Muscle of leg (tissue), 11 donors: ENCODE data around the gene C13orf46. TPM values are rescaled to one million over a fixed set of nuclear protein-coding genes. Genes with fewer than 3 reads are reported as not detected.
A peak's percentile ranks its signal among the peaks of the same experiment; 100 is the strongest.

Experiments used
- DNase-seq: peaks from one replicate; pipeline ENCODE4 v3.0.0; 2013
- H3K27ac ChIP-seq: one replicate; pipeline ENCODE4 v1.5.1; 2013; ENCODE audit warnings: mild to moderate bottlenecking, low read length, control low read depth
- H3K27me3 ChIP-seq: one replicate; pipeline ENCODE4 v1.6.1; 2013; ENCODE audit warnings: low read length; ENCODE audit not compliant: control insufficient read depth, insufficient read depth
- H3K36me3 ChIP-seq: one replicate; pipeline ENCODE4 v1.6.1; 2013; ENCODE audit warnings: low read length; ENCODE audit not compliant: control insufficient read depth, insufficient read depth
- H3K4me1 ChIP-seq: one replicate; pipeline ENCODE4 v1.6.1; 2013; ENCODE audit warnings: low read length; ENCODE audit not compliant: control insufficient read depth, insufficient read depth
- H3K4me3 ChIP-seq: one replicate; pipeline ENCODE4 v1.5.1; 2013; ENCODE audit warnings: low read length, control low read depth
- H3K9me3 ChIP-seq: replicated peaks from 2 replicates; pipeline ENCODE4 v1.6.1; 2013; ENCODE audit warnings: low read depth, low read length; ENCODE audit not compliant: control insufficient read depth
- WGBS: methylation state at CpG from one replicate; pipeline ENCODE4 v1.1.5; 2013; ENCODE audit warnings: missing lambda C conversion rate; ENCODE audit not compliant: insufficient coverage; 5-methylcytosine and 5-hydroxymethylcytosine counted together
- polyA plus RNA-seq, 8 donors: library from polyadenylated mRNA; unstranded; fragments of 120-200 nt; gene quantifications; one replicate each; pipeline versions ENCODE4 v1.2.1 to v1.2.3, GENCODE V29; 2013; ENCODE audit warnings: inconsistent platforms in 1 of 8, low replicate concordance in 1 of 8; ENCODE audit not compliant: insufficient read length in 8 of 8, insufficient read depth in 1 of 8
- total RNA-seq: library from RNA; stranded (reverse); fragments of 120-200 nt; gene quantifications from one replicate; pipeline ENCODE4 v1.2.4, GENCODE V29; 2013

The C13orf46 gene
- total and polyA plus RNA-seq, 9 donors = 0.09 to 0.56 (median 0.28) TPM

DNA sequence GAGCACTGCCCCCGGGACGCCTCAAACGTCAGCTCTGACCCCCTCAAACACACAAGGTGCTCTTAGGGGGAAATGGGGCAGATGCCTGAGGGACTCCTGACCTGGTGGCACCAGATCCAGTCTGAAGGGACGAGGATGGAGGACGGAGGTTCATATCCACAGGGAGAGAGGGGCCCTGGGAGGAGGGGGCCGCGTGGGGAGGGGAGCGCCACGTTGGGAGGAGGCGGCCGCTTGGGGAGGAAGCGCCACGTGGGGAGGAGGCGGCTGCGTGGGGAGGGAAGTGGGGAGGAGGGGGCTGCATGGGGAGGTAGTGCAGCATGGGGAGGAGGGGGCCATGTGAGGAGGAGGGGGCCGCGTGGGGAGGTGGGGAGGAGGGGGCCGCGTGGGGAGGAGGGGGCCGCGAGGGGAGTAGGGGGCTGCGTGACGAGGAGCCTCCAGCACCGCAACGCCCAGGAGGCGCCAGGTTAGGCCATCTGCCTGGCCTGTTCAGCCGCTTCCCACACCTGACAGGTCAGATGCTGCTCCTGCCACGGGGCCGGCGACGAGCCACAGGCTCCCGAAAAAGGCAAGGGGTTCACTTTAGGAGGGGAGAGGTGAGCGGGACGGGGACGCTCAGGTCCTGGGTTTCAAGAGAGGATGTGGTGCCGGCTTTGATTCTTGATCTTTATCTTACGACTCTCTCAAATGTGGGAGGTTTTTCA, 36.7 kb upstream of the C13orf46 start:
- 92% methylated on average over 19 of the region's 37 CpGs for WGBS

DNA sequence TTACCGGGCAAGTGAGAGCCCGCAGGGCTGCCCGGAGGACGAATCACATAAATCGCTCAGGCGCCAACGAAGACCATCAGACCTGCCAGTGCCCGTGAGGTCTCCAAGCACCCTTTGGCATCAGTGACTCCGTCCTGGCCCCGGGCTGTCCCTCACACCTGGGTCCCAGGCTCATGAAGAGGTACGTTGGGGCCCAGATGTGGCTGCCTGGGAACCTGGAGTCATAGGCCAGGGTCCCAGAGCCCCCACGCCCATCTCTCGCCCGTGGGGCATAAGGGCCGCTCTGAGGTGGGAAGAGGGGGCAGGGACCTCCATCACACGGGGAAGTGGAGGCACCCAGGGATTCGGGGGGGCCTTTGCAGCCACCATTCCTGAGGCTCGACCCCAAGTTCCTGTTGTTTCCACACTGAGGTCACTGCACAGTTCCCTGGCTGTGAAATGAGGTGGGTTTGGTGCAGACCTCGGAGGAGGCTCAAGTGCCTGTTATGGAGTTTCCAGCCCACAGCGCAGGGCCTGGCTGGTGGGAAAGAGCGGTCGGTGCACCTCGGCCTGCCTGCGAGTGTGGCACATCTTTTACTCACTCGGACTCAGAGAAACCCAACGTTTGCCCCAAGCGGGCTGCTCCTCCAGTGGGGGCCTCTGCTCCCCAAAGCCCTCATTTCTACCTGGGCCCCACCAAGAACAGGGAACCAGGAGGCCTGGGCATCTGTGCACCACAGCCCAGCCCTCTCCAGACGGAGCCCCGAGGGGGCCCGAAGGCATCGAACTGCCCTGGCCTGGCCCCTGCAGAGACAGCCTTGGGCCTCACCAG, 35.9 kb upstream of the C13orf46 start:
- H3K27ac ChIP-seq = no peak overlapping the region
- peaks cover 53% of the 10 kb centered on the region for H3K36me3 ChIP-seq
- H3K27me3 ChIP-seq = no peaks in the 10 kb centered on the region
- no peak overlapping the region for H3K4me3 ChIP-seq
- no peaks in the 10 kb centered on the region for H3K4me1 ChIP-seq
- H3K9me3 ChIP-seq = no peaks in the 10 kb centered on the region
- no peak for DNase-seq
- 92% methylated on average over 25 of the region's 31 CpGs for WGBS

More for the DNA sequence above, 36.7 kb upstream of the C13orf46 start:
- Histone ChIP-seq H3K9me3 (no peaks in the 10 kb centered on the region), H3K27ac (no peak overlapping the region), H3K4me1 (no peaks in the 10 kb centered on the region), H3K27me3 (no peaks in the 10 kb centered on the region), H3K4me3 (no peak overlapping the region), H3K36me3 (peaks cover 60% of the 10 kb centered on the region)
- DNase-seq = no peak

DNA sequence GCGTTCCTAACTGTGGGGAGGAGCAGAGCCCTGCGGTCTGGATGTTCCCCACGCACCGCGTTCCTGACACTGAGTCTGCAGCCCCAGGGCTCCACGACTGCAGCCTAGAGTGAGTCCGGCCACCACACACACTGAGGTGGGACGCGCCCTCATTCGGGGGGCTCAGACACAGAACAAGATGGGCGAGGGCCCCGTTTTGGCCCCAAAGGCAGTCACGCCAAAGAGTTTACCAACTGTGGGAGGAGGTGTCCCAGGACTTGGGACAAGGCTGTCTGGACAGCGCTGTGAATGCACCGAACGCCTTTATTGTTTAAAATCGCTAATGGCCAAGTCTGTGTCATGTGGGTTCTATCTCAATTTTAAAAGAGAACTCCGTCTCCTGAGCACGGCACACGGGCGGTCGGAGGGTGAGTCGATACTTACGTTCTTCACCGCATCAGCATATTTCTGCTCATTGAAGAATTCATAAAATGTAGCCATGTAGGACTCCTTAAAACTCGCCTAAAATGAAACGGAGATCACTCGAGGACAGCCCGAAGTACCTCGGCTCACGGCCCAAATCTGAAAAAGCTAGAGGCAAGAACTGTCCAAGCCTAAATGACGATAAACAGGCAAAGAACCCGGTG, 35.2 kb upstream of the C13orf46 start:
- Histone ChIP-seq H3K27me3 (no peaks in the 10 kb centered on the region), H3K4me1 (no peaks in the 10 kb centered on the region), H3K9me3 (no peaks in the 10 kb centered on the region), H3K4me3 (no peak overlapping the region), H3K36me3 (peaks cover 48% of the 10 kb centered on the region), H3K27ac (no peak overlapping the region)
- 91% methylated on average over 33 of the region's 33 CpGs for WGBS
- no peak for DNase-seq

DNA sequence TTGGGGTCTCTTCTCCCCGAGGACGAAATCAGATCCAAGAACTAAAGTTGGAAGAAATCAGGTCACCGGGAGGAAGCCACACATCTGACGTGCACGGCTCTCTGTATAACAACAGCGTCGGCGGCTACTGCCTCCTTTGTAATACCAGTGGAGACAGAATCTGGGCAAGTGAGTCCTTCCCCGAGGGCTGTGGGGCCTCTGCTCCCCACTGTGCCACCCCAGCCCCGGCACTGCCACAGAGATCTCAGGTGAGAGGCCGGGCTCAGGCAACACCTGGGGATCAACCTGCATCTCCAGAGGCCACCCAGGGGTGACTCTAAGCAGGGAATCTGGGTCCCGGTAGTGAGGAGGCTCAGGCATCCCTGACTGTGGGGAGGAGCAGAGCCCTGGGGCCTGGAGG, 33.7 kb upstream of the C13orf46 start:
- no peak for DNase-seq
- Histone ChIP-seq H3K27ac (no peak overlapping the region), H3K9me3 (no peaks in the 10 kb centered on the region), H3K27me3 (no peaks in the 10 kb centered on the region), H3K4me1 (no peaks in the 10 kb centered on the region), H3K4me3 (no peak overlapping the region), H3K36me3 (peaks cover 48% of the 10 kb centered on the region)
- WGBS = 88% methylated on average over 10 of the region's 12 CpGs

DNA sequence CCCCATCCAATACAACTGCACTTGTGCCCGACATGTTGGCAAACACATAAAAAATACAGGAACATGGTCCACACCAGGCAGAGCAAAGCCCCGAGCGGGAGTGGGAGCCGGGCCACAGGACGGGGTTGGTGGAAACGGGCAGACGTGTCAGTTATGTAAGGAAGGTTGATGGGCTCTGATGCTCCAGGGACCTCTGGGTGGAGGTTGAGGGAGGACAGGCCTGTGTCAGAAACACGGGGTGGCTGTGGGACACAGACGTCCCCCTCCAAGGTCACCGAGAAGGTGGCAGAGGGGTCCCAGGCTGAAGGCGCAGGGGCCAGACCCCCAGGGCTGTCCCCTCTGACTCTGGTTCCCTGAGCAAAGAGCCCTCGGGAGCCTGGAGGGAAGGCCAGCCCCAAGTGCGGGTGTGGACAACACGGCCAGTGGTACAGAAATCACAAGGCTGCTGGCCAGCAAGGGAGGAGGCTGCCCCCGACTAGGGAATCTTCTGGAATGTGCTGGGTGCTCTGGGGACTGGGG, 31.4 kb upstream of the C13orf46 start:
- no peak overlapping the region for H3K4me3 ChIP-seq
- H3K4me1 ChIP-seq = no peaks in the 10 kb centered on the region
- H3K27me3 ChIP-seq = no peaks in the 10 kb centered on the region
- no peak for DNase-seq
- 78% methylated on average over 12 of the region's 15 CpGs for WGBS
- no peak overlapping the region for H3K27ac ChIP-seq
- H3K36me3 ChIP-seq = peaks cover 41% of the 10 kb centered on the region
- no peaks in the 10 kb centered on the region for H3K9me3 ChIP-seq

DNA sequence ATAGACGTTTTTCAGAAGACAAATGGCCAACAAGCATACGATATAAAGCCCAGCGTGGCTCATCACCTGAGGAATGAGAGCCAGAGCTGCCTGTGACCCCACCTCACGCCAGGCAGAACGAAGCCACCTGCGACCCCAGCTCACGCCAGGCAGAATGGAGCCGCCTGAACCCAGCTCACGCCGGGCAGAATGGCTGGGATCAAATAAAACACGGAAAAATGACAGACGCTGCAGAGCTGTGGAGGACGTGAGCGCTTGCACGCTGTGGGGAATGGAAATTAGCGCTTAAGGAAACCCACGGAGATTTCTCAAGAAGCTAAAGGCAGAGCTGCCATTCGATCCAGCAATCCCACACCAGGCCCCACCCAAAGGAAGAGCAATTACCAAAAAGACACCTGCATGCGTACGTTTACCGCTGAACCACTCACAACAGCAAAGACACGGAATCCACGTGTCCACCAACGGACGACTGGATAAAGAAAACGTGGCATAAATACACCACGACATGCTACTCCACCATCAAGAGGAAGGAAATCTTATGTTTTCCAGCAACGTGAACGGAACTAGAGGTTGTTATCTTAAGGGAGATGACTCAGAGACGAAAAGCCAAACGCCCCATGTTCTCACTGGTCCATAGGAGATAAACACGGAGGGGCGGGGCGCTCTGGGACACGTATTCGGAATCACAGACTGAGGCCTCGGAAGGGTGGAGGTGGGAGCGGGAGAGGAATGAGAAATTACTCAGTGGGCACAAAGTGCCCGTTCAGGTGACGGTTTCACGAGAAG, 30.7 kb upstream of the C13orf46 start:
- Histone ChIP-seq H3K4me1 (peaks cover 3% of the 10 kb centered on the region), H3K4me3 (no peak overlapping the region), H3K27me3 (no peaks in the 10 kb centered on the region), H3K36me3 (peaks cover 38% of the 10 kb centered on the region), H3K9me3 (no peaks in the 10 kb centered on the region), H3K27ac (no peak overlapping the region)
- WGBS = 86% methylated on average over 24 of the region's 41 CpGs
- no peak for DNase-seq

DNA sequence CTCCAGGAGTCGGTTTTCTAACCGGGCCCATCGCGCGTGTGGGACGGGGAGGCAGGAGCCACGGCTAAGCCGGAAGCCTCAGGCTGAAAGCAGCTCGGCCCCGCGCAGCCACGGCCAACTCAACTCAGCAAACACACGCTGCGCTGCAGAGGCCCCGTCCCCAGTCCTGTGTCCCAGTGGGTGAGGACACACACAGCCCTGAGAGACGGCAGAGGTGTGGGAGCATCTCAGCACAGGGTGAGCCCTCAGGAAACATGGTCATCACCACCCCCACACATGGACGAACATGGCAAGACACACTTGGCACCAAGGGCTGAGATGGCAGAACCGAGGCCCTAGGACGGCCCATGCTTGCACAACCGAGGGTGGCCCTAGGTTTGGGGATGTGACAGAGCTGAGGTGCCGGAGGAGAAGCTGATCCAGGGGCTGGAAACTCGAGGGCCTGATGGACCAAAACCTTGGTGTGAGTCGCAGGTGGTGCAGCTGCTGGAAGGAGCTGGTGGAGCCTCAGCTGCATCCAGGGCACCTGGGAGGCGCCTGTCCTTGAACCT, 29.0 kb upstream of the C13orf46 start:
- no peak overlapping the region for H3K4me3 ChIP-seq
- H3K9me3 ChIP-seq = no peaks in the 10 kb centered on the region
- peaks cover 18% of the 10 kb centered on the region for H3K4me1 ChIP-seq
- peaks cover 44% of the 10 kb centered on the region for H3K36me3 ChIP-seq
- no peak for DNase-seq
- no peaks in the 10 kb centered on the region for H3K27me3 ChIP-seq
- no peak overlapping the region for H3K27ac ChIP-seq
- WGBS = 86% methylated on average over 17 of the region's 24 CpGs

DNA sequence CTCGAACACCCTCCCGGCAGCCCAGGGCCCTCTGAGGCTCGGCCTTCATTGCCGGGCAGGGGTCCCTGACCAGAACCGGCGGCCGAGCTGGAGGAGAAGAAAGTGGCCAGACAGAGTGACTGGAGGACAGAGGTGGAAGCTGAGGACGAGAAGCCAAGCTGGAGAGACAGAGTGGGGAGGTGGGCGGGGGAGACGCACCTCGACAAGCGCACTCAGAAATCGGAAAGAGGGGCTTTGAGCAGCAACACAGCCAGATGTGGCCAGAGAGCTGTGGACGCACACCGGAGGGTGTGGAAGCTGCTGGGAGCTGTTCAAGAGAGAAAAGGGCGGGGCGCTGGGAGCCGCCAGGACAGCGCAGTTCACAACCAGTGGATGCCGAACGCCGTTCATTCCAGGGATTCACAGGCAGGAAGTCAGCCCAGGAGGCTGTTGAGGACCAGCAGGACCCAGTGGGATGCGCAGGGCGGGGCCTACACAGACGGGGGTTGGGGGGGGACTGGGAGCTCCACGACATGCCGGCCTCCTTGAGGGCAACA, 28.2 kb upstream of the C13orf46 start:
- Histone ChIP-seq H3K4me1 (peaks cover 25% of the 10 kb centered on the region), H3K9me3 (no peaks in the 10 kb centered on the region), H3K4me3 (no peak overlapping the region), H3K36me3 (peaks cover 41% of the 10 kb centered on the region), H3K27ac (no peak overlapping the region), H3K27me3 (no peaks in the 10 kb centered on the region)
- DNase-seq = peak; percentile 45
- WGBS = 70% methylated on average over 27 of the region's 27 CpGs

DNA sequence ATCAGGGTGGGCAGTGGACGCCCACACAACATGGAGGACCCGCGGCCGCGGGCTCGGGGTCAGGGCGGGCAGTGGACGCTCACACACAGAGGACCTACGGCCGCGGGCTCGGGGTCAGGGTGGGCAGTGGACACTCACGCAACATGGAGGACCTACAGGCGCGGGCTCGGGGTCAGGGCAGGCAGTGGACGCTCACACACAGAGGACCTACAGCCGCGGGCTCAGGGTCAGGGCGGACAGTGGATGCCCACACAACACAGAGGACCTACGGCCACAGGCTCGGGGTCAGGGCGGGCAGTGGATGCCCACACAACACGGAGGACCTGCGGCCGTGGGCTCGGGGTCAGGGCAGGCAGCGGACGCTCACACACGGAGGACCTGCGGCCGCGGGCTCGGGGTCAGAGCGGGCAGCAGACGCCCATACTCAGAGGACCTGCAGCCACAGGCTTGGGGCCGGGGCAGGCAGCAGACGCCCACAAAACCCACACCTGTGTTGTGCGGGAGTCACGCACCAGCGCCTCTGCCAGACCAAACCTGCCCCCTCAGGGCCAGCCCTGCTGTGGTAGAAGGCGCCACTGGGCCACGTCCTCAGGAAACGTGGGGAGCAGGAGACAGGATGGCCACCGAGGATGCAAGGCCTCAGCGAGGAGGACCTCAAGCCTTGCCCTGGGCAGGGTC, 27.6 kb upstream of the C13orf46 start:
- no peak overlapping the region for H3K4me3 ChIP-seq
- H3K9me3 ChIP-seq = no peaks in the 10 kb centered on the region
- H3K27ac ChIP-seq = no peak overlapping the region
- no peak for DNase-seq
- H3K4me1 ChIP-seq = peaks cover 30% of the 10 kb centered on the region
- 96% methylated on average over 44 of the region's 46 CpGs for WGBS
- H3K36me3 ChIP-seq = peaks cover 47% of the 10 kb centered on the region
- no peaks in the 10 kb centered on the region for H3K27me3 ChIP-seq
